IMR-90 (cell line): Measurements from ENCODE around the gene IFITM10. TPM values are rescaled to one million over a fixed set of nuclear protein-coding genes. Genes with fewer than 3 reads are reported as not detected.

ENCODE experiments used
- ATAC-seq: fragments of 200-7000 bp; cut with Tn5 transposase; 2 replicates; pipeline ENCODE4 v1.9.1; 2020; ENCODE audit warnings: low read depth, mild to moderate bottlenecking, moderate library complexity
- BruUV-seq: library from RNA; stranded (reverse); fragments of 400-500 nt; replicated peaks from 2 replicates; lab custom pipeline; 2021; lab: Mats Ljungman, UMichigan
- CTCF ChIA-PET: fragments of 300-600 bp; formaldehyde crosslinking; extraction: SDS; loops from one replicate; lab custom pipeline; 2021; ENCODE audit warnings: antibody characterized with exemption; lab: Yijun Ruan, JAX
- POLR2A ChIA-PET: fragments of 300-600 bp; sonication (Branson Sonifier 250); formaldehyde crosslinking; loops from one replicate; lab custom pipeline; 2022; ENCODE audit warnings: antibody characterized with exemption; ENCODE audit not compliant: unreplicated experiment; lab: Charles Lee
- DNase-seq: peaks from one replicate; pipeline ENCODE4 v3.0.0; 2013
- H2AFZ ChIP-seq: replicated peaks from 2 replicates; pipeline ENCODE3; 2013; ENCODE audit warnings: low read length, mild to moderate bottlenecking; ENCODE audit not compliant: poor library complexity
- H2AK5ac ChIP-seq: 2 replicates; pipeline ENCODE4 v1.6.1; 2013; ENCODE audit warnings: low read depth, low read length, inconsistent platforms
- H2AK9ac ChIP-seq: replicated peaks from 2 replicates; pipeline ENCODE3; 2013; ENCODE audit warnings: mild to moderate bottlenecking, low read depth, low read length, moderate library complexity; ENCODE audit not compliant: poor library complexity
- H2BK120ac ChIP-seq: 2 replicates; pipeline ENCODE4 v1.6.1; 2013; ENCODE audit warnings: low read depth, low read length, inconsistent platforms
- H2BK15ac ChIP-seq: 3 replicates; pipeline ENCODE4 v1.6.1; 2013; ENCODE audit warnings: low read depth, low read length, inconsistent platforms
- H2BK20ac ChIP-seq: 2 replicates; pipeline ENCODE4 v1.6.1; 2013; ENCODE audit warnings: low read depth, mild to moderate bottlenecking, inconsistent platforms, low read length, moderate library complexity
- H2BK5ac ChIP-seq: 2 replicates; pipeline ENCODE4 v1.6.1; 2013; ENCODE audit warnings: mild to moderate bottlenecking, low read depth, low read length, inconsistent platforms; ENCODE audit not compliant: poor library complexity, severe bottlenecking
- H3K14ac ChIP-seq: replicated peaks from 2 replicates; pipeline ENCODE4 v1.6.1; 2013; ENCODE audit warnings: low read depth, low read length, inconsistent platforms
- H3K18ac ChIP-seq: 2 replicates; pipeline ENCODE4 v1.6.1; 2013; ENCODE audit warnings: low read depth, low read length, control low read depth
- H3K23ac ChIP-seq: 2 replicates; pipeline ENCODE4 v1.6.1; 2013; ENCODE audit warnings: low read depth, low read length, inconsistent platforms
- H3K27ac ChIP-seq: 2 replicates; pipeline ENCODE4 v1.5.1; 2013; ENCODE audit warnings: mild to moderate bottlenecking, control low read depth, low read length; ENCODE audit not compliant: insufficient read depth
- H3K27me3 ChIP-seq: 2 replicates; pipeline ENCODE4 v1.6.1; 2013; ENCODE audit warnings: low read length; ENCODE audit not compliant: control insufficient read depth, insufficient read depth
- H3K36me3 ChIP-seq: 2 replicates; pipeline ENCODE4 v1.6.1; 2013; ENCODE audit warnings: low read length, mixed read lengths; ENCODE audit not compliant: control insufficient read depth, insufficient read depth
- H3K4ac ChIP-seq: 2 replicates; pipeline ENCODE4 v1.6.1; 2013; ENCODE audit warnings: low read depth, low read length, inconsistent platforms
- H3K4me1 ChIP-seq: 2 replicates; pipeline ENCODE4 v1.6.1; 2013; ENCODE audit warnings: low read length, mixed read lengths; ENCODE audit not compliant: control insufficient read depth, insufficient read depth
- H3K4me2 ChIP-seq: 2 replicates; pipeline ENCODE4 v1.6.1; 2013; ENCODE audit warnings: low read depth, mild to moderate bottlenecking, control low read depth, low read length, moderate library complexity
- H3K4me3 ChIP-seq: 2 replicates; pipeline ENCODE4 v1.5.1; 2013; ENCODE audit warnings: low read depth, mild to moderate bottlenecking, control low read depth, low read length, moderate library complexity; ENCODE audit not compliant: insufficient read depth
- H3K56ac ChIP-seq: 2 replicates; pipeline ENCODE4 v1.6.1; 2013; ENCODE audit warnings: low read length, inconsistent platforms; ENCODE audit not compliant: insufficient read depth; ENCODE audit errors: extremely low read depth
- H3K79me1 ChIP-seq, 2 experiments: 2 replicates each; pipeline ENCODE4 v1.6.1; 2013; ENCODE audit warnings: low read length in 2 of 2, inconsistent platforms in 1 of 2, low read depth in 1 of 2
- H3K9ac ChIP-seq: 2 replicates; pipeline ENCODE4 v1.6.1; 2013; ENCODE audit warnings: low read depth, low read length, control low read depth
- H3K9me1 ChIP-seq: 2 replicates; pipeline ENCODE4 v1.6.1; 2013; ENCODE audit warnings: low read length, inconsistent platforms; ENCODE audit not compliant: insufficient read depth
- H3K9me3 ChIP-seq: 2 replicates; pipeline ENCODE4 v1.6.1; 2013; ENCODE audit warnings: low read length; ENCODE audit not compliant: control insufficient read depth, insufficient read depth
- H4K20me1 ChIP-seq: 2 replicates; pipeline ENCODE4 v1.6.1; 2013; ENCODE audit warnings: low read length, inconsistent platforms; ENCODE audit not compliant: insufficient read depth
- H4K5ac ChIP-seq: 2 replicates; pipeline ENCODE4 v1.6.1; 2013; ENCODE audit warnings: mild to moderate bottlenecking, low read depth, low read length, control low read depth
- H4K8ac ChIP-seq, 2 experiments: 2 replicates each; pipeline ENCODE4 v1.6.1; 2013; ENCODE audit warnings: low read depth in 2 of 2, low read length in 2 of 2, control low read depth in 1 of 2, inconsistent platforms in 1 of 2
- H4K91ac ChIP-seq: 2 replicates; pipeline ENCODE4 v1.6.1; 2013; ENCODE audit warnings: low read depth, low read length, inconsistent platforms; ENCODE audit not compliant: insufficient read depth
- BHLHE40 ChIP-seq: fragments of 150-350 bp; IDR thresholded peaks from 2 replicates; pipeline ENCODE4 v1.6.1; 2016; ENCODE audit warnings: mild to moderate bottlenecking, low read depth, low read length
- CEBPB ChIP-seq: IDR thresholded peaks from 2 replicates; pipeline ENCODE4 v1.6.1; 2012; ENCODE audit warnings: low read depth, low read length, improper control_type of control experiment
- CHD1 ChIP-seq: IDR thresholded peaks from 2 replicates; pipeline ENCODE4 v1.6.1; 2012; ENCODE audit warnings: low read depth, low read length, improper control_type of control experiment
- FOS ChIP-seq: fragments of 150-350 bp; IDR thresholded peaks from 2 replicates; pipeline ENCODE4 v1.6.1; 2016; ENCODE audit warnings: low read depth, low read length
- MAFK ChIP-seq: IDR thresholded peaks from 2 replicates; pipeline ENCODE4 v1.6.1; 2012; ENCODE audit warnings: low read depth, low read length, improper control_type of control experiment
- MAZ ChIP-seq: IDR thresholded peaks from 2 replicates; pipeline ENCODE4 v1.6.1; 2012; ENCODE audit warnings: low read depth, mild to moderate bottlenecking, low read length, improper control_type of control experiment, moderate library complexity, borderline replicate concordance
- MXI1 ChIP-seq: IDR thresholded peaks from 2 replicates; pipeline ENCODE4 v1.6.1; 2012; ENCODE audit warnings: low read depth, mild to moderate bottlenecking, low read length, moderate library complexity, borderline replicate concordance
- NFE2L2 ChIP-seq: fragments of 150-350 bp; IDR thresholded peaks from 2 replicates; pipeline ENCODE4 v1.6.1; 2016; ENCODE audit warnings: low read depth, mild to moderate bottlenecking, low read length
- POLR2A ChIP-seq: IDR thresholded peaks from 2 replicates; pipeline ENCODE4 v1.6.1; 2012; ENCODE audit warnings: mild to moderate bottlenecking, low read depth, low read length
- RAD21 ChIP-seq: IDR thresholded peaks from 2 replicates; pipeline ENCODE4 v1.6.1; 2012; ENCODE audit warnings: low read length, improper control_type of control experiment
- RCOR1 ChIP-seq: IDR thresholded peaks from 2 replicates; pipeline ENCODE4 v1.6.1; 2012; ENCODE audit warnings: mild to moderate bottlenecking, low read length, improper control_type of control experiment; ENCODE audit not compliant: insufficient replicate concordance
- RFX5 ChIP-seq: IDR thresholded peaks from 2 replicates; pipeline ENCODE4 v1.8.0; 2012; ENCODE audit warnings: low read depth, mild to moderate bottlenecking, low read length, moderate library complexity
- SMC3 ChIP-seq: fragments of 150-350 bp; IDR thresholded peaks from 2 replicates; pipeline ENCODE4 v1.6.1; 2016; ENCODE audit warnings: low read depth, mild to moderate bottlenecking, antibody characterized with exemption, low read length, moderate library complexity
- WGBS, 2 experiments: methylation state at CpG; one replicate each; pipeline versions ENCODE4 v1.1.5 to v1.1.7; 2013; ENCODE audit warnings: missing lambda C conversion rate in 2 of 2; ENCODE audit not compliant: insufficient read length in 1 of 2; ENCODE audit errors: extremely low coverage in 2 of 2; 5-methylcytosine and 5-hydroxymethylcytosine counted together
- dilution Hi-C: fragments of 300-500 bp; cut with HindIII; formaldehyde crosslinking; loops from one replicate; pipeline ENCODE4 v1.14.3; 2018; ENCODE audit warnings: low sequenced_read_pairs; ENCODE audit not compliant: unreplicated experiment
- in situ Hi-C: fragments of 300-500 bp; cut with MboI; formaldehyde crosslinking; loops from 3 replicates; pipeline ENCODE4 v1.14.3; 2019; ENCODE audit warnings: low sequenced_read_pairs, inconsistent platforms, mixed read lengths
- intact Hi-C: fragments of 100-400 bp; cut with micrococcal nuclease; formaldehyde crosslinking; loops from 2 replicates; pipeline ENCODE4 v1.10.0; 2022
- polyA plus RNA-seq, 3 experiments: library from polyadenylated mRNA; depleted of rRNA; stranded (reverse); fragments of >200 nt; gene quantifications; 2 replicates each; pipeline ENCODE4 v1.2.3, GENCODE V29; 2012; ENCODE audit warnings: low replicate concordance in 1 of 3
- total RNA-seq: library from RNA; depleted of rRNA; stranded (reverse); fragments of >200 nt; gene quantifications from 2 replicates; pipeline ENCODE4 v1.2.3, GENCODE V29; 2012
- TF ChIP-seq, protein P1 (sequence below): conservative IDR thresholded peaks from 2 replicates; pipeline ENCODE4 v1.5.1; 2012; ENCODE audit warnings: mild to moderate bottlenecking, low read depth, low read length, improper control_type of control experiment
- TF ChIP-seq, protein P2 (sequence below): fragments of 150-350 bp; IDR thresholded peaks from 2 replicates; pipeline ENCODE4 v1.6.1; 2016; ENCODE audit warnings: low read depth, mild to moderate bottlenecking, low read length, moderate library complexity, borderline replicate concordance
- TF ChIP-seq, protein P3 (sequence below): fragments of 150-350 bp; IDR thresholded peaks from 2 replicates; pipeline ENCODE4 v1.6.1; 2017; ENCODE audit warnings: mild to moderate bottlenecking, antibody characterized with exemption, low read length, low read depth

The IFITM10 gene
- total and polyA plus RNA-seq, 2 of the 4 experiments (the other 2 are of a cell fraction), result 0.15 to 0.18 TPM

DNA sequence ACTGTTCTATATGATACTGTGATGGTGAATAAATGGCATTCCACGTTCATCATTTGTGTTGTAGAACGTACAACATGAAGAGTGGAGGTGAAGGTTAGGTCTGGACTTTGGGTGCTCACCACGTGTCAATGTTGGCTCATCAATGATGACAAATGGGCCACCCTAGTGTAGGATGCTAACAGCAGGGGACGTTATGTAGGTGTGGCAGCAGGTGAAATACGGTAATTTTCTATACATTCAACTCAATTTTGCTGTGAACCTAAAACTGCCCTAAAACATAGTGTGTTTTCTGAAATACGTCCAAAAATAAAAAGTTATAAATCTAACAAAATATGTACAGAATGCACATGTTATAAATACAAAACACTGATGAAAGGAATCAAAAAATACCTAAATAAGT, 47.2 kb downstream of the IFITM10 start:
- Histone ChIP-seq H3K4ac (no peak overlapping the region), H3K4me2 (no peak overlapping the region), H4K20me1 (no peaks in the 10 kb centered on the region), H4K91ac (no peak overlapping the region), H4K5ac (no peak overlapping the region), H3K9me1 (no peaks in the 10 kb centered on the region; the same call in 1 of the 2 replicates), H3K27ac (no peak overlapping the region), H3K4me3 (no peak overlapping the region), H2BK15ac (no peak overlapping the region), H2BK5ac (no peak overlapping the region), H4K8ac (no peak overlapping the region), H3K18ac (no peak overlapping the region), H3K36me3 (no peaks in the 10 kb centered on the region), H2AK9ac (no peak overlapping the region), H3K9ac (no peak overlapping the region), H3K79me1 (no peaks in the 10 kb centered on the region), H3K9me3 (peaks cover 3% of the 10 kb centered on the region), H3K4me1 (no peaks in the 10 kb centered on the region), H3K56ac (no peak overlapping the region), H3K23ac (no peak overlapping the region), H2AK5ac (no peak overlapping the region), H3K27me3 (peaks cover 50% of the 10 kb centered on the region), H2BK120ac (no peak overlapping the region), H2AFZ (no peak overlapping the region), H3K14ac (no peak overlapping the region), H2BK20ac (no peak overlapping the region)
- POLR2A ChIA-PET, result no interaction called here
- no peak for DNase-seq
- BruUV-seq, result no TSS peak
- ATAC-seq, result no peak
- CTCF ChIA-PET, result interaction anchor here (1.0 kb wide), 1 partner anchor 9 kb away, joined by 3 read pairs; no protein-coding TSS in a partner anchor
- 60% methylated on average over 1 of the region's 6 CpGs; no CpG with 5 or more reads in 1 of the 2 experiments for WGBS, 2 experiments
- intact Hi-C loops (no loop called here), dilution Hi-C loops (no loop called here), in situ Hi-C loops (no loop called here)
- TF ChIP-seq, protein P1, sequence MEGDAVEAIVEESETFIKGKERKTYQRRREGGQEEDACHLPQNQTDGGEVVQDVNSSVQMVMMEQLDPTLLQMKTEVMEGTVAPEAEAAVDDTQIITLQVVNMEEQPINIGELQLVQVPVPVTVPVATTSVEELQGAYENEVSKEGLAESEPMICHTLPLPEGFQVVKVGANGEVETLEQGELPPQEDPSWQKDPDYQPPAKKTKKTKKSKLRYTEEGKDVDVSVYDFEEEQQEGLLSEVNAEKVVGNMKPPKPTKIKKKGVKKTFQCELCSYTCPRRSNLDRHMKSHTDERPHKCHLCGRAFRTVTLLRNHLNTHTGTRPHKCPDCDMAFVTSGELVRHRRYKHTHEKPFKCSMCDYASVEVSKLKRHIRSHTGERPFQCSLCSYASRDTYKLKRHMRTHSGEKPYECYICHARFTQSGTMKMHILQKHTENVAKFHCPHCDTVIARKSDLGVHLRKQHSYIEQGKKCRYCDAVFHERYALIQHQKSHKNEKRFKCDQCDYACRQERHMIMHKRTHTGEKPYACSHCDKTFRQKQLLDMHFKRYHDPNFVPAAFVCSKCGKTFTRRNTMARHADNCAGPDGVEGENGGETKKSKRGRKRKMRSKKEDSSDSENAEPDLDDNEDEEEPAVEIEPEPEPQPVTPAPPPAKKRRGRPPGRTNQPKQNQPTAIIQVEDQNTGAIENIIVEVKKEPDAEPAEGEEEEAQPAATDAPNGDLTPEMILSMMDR, result no peak
- TF ChIP-seq RAD21 (no peak), SMC3 (no peak), MAZ (no peak), CHD1 (no peak), MAFK (no peak), MXI1 (no peak), RFX5 (no peak), POLR2A (no peak), RCOR1 (no peak), NFE2L2 (no peak), FOS (no peak), BHLHE40 (no peak), CEBPB (no peak)
- TF ChIP-seq, protein P2, sequence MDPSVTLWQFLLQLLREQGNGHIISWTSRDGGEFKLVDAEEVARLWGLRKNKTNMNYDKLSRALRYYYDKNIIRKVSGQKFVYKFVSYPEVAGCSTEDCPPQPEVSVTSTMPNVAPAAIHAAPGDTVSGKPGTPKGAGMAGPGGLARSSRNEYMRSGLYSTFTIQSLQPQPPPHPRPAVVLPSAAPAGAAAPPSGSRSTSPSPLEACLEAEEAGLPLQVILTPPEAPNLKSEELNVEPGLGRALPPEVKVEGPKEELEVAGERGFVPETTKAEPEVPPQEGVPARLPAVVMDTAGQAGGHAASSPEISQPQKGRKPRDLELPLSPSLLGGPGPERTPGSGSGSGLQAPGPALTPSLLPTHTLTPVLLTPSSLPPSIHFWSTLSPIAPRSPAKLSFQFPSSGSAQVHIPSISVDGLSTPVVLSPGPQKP, result no peak
- TF ChIP-seq, protein P3, sequence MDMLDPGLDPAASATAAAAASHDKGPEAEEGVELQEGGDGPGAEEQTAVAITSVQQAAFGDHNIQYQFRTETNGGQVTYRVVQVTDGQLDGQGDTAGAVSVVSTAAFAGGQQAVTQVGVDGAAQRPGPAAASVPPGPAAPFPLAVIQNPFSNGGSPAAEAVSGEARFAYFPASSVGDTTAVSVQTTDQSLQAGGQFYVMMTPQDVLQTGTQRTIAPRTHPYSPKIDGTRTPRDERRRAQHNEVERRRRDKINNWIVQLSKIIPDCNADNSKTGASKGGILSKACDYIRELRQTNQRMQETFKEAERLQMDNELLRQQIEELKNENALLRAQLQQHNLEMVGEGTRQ, result no peak
